NCI-H345 treated with DMSO at 0.1 percent for 48 hours (cell line): Measurements from ENCODE around the gene ADARB2.
"Not testable (repeated sequence)": the region's sequence is repeated elsewhere in the genome, so short reads cannot be mapped to it uniquely, and the experiment has no call there.

Experiments
- DNase-seq: peaks from one replicate; lab custom pipeline; 2025; ENCODE audit not compliant: unreplicated experiment; lab: John Stamatoyannopoulos, UW

Gene ADARB2

DNA sequence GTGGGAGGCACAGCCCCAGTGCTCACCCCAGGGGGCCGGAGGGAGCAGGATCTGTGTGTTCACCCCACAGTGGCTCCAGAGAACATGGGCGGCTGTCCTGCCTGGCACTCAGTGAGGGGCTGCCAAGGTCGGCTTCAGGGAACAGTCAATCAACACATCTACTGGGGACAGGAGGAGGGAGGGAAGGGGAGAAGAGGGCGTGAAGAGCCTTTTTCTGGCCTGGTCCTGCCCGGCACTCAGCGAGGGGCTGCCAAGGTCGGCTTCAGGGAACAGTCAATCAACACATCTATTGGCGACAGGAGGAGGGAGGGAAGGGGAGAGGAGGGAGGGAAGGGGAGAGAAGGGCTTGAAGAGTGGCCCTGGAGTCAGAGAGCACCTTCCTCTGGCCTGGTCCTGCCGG is 184.9 kb downstream of the ADARB2 start:
- DNase-seq, result no peak

DNA sequence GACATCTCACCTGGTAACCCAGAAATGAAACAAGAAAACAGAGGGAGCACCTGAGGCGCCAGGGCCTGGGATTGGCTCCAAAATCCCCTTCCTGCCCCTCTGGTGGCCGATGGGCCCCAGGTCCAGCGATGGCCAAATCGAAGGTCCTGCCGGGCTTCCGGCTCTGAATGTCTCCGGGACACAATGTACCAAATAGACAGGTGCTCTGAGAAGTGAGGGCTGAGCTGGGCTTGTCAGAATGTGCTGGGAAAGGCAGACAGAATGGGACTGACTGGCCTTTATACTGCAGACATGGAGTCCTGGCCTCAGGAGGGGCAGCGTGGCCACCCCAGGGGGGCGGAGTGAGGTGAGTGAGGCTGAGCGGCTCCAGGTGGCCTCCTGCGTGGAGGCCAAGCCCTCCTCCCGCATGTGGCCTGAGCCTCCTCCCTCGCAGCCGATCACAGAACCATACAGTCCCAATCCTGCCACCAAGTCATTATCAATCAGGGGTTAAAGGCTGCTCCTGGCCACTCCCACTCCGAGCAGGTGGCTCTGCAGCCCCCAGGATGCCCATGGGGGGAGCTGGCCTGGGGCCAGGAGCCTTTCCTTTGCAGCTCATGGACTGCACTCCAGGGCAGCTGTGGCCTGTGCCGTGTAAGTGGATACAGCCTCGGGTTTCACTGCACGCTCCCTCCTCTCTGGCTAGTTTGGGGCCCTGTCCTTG is 185.5 kb downstream of the ADARB2 start:
- DNase-seq, result peak; percentile 38

DNA sequence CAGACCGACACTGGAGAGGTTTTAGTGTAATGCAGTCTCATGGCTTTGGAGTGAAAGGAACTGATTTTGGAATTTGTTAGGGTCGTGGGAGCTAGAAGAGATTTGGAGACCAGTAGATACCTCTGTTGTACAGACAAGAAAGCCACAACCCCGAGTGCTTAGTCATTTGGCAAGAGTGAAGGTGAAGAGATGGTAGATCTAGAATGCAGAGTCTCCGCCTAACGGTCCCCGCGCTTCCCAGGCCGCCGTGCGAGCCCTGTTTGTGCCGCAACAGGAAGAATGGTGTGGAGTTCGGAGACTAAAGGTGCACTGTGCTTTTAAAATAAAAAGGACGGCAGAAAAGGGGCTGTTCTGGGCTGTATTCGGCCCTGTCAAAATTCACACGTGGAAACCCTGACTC is 186.7 kb downstream of the ADARB2 start:
- DNase-seq, result no peak

DNA sequence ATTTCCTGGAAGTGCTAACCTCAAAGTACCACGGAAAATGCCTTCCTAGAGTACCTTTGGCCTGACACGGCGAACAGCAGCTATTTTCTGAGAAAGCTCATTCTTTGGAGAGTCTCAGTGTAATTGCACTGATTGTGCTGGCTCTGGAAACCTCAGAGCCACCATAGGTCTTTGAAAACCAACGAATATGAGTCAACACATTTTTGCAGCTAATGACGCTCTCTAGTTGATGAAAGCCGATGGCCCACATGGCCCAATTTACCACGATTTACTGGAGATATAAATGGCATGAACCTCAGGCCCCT is 187.1 kb downstream of the ADARB2 start:
- DNase-seq, result no peak

DNA sequence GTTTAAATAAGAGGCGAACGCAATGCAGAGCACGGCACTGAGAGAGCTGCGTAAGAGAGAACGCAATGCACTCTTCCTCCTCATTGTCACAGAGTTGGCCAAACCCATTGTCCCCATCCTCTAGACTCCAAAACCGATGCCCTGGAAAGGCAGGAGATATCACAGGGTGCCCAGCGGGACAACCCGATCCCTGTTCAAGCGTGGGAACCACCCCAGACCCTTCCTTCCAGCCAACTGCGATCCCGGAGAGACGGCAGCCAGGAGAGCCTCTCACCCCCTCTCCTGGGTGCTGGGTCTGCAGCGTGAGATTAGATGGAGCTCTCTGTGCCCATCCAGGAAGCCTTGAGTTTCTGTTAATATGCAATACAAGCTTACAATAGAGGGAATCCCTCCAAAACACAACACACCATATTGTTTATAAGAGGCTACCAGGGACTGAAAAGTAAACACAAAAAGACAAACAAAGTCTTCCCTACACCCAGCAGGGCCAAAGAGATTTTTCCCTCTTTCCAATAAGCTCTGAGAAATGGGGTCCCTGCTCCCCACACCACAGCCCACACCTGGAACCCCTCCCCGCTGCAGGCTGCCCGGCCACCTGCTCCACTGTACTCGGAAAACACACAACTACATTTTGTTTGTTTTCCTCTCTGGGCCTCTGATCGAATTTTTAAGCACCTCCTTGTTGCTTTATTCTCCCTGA is 187.6 kb downstream of the ADARB2 start:
- DNase-seq, result peak; percentile 36

DNA sequence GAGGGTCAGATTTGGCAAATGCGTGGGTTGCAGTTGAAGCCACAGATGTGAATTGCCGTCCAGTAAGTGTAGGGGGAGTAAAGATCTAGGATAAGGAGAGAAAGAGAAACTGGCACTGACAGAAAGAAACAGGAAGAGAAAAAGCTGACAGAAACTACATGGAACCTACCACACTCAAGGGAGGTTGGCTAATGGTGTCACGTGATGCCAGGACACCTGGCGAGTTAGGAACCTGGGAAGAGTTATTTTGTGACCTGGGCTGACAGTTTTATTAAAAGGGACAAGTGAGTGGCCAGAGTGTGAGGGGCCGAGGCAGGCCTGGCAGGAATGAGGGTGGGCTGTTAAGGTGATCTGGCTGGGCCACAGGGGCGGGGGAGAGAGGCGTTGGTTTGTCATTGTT is 188.7 kb downstream of the ADARB2 start:
- no peak for DNase-seq

DNA sequence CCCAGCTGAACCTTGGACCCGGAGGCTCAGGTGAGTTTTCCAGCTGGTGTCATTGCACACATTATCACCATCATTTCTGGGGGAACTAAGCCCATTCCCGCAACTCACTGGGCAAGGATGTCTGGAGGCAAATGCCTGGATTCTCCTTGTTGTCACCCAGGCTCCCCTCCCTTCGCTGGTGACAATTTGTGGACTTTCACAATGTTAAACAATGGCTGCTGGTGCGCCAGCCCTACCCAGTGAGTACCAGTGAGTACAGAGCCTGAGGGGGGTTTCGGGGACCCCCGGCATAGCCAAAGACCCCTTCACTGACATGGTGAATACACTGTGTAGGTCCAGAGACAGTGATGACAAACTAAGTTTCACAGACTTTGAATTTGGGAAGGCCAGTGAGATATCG is 189.2 kb downstream of the ADARB2 start:
- DNase-seq, result no peak

DNA sequence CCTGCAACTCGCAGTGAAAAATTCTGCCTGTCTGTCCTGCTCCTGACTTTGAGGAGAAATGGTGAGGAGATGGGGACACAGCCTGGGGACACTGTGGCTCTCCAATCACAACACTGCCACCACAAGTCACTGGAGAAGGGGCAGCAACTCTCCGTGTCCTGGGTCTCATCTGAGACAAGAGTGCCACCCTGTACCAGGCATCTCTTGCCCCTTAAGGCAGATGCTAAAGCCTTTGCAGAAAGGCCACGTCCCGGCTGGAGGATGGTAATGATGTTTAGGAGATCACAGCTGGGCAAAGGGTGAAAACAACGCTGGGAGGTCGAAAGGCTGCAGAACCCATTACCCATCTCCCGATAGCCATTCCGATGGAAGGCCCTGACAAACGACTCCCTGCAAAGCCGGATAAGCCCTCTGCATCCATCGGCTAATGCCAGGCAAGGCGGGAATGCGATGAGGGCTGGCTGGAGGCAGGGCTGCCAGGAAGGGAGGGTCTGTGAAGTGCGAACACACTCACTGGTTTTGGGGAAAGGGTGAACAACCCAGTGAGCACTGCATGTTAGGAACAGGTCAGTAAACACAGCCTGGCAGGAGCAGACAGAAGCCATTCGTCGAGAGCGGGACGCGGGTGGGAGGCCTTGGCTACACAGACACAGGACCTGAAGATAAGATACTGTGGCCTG is 190.8 kb downstream of the ADARB2 start:
- DNase-seq, result no peak

DNA sequence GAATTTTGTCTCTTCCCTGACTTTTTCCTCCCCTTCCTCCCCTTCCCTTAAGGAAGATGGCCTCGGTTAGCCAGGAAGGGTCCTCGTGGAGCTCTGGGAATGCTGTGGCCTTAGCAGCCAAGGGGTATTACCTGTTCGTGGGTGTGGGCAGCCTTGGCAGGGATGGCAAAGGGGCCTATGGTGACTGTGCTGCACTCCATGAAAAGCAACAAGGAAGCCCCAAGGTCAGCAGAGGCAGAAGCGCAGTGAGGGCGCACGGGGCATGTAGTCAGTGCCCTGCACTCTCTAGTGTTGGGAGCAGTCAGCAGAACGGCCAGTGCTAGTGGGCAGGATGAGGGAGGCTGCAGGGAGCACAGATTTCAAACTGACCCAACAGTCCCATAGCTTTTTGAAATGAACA is 191.8 kb downstream of the ADARB2 start:
- no peak for DNase-seq

DNA sequence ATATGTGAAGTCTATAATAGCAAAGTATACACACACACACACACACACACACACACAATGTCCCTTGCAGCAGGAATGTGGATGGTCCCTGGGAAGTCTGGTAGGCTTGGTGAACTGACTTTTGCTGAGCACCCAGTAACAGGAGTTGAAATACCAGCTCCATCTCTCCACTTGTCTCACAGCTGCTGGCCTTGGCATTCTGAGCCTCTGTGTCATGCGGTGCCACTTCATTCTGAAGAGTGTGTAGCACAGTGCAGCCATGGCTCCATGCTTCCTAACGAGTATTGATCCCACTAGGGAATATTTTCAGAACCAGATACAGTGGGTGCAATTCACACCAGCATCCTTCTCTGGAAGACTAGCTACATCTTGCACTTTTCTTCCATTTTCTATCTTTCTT is 192.4 kb downstream of the ADARB2 start:
- DNase-seq, result peak; percentile 28

DNA sequence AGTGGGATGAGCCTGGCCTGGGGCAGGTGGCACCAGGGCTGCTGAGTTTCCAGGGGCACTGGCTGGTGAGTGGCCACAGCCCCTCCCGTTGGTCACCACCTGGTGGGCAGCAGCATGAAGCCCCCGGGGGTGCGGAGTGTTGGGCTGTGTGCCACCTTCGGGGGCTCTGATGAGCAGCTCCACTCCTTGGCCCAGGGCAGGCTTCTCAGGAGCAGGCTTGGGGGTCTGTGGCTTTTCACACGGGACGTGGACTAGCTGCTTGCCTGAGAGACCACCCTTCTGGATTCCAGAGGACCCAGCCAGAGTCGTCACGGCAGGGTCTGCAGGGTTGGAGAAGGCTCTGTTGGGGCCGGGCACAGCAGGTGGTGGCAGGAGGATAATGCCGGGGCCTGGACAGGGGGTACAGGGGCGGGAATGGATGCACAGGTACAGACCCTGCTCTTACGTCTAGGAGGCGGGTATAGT is 193.1 kb downstream of the ADARB2 start:
- DNase-seq, result no peak

DNA sequence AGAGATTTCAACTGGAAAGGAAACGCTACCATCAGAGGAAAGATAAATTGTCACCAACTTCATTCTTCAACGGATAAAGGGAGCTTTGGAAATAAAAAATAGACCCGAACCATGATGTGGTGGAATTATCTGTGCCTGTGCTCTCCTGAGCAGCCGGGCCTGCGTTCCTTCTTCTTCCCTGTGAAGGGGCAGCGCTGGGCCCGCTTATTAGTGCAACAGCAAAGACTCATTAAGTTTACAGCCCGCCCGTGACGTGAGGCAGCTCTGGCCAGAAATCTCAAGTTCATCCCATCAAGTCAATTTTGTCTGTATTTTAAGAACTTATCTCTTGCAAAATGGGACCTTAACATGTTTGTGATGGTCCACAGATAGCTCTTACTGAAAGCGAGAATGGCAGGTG is 193.7 kb downstream of the ADARB2 start:
- DNase-seq, result no peak

DNA sequence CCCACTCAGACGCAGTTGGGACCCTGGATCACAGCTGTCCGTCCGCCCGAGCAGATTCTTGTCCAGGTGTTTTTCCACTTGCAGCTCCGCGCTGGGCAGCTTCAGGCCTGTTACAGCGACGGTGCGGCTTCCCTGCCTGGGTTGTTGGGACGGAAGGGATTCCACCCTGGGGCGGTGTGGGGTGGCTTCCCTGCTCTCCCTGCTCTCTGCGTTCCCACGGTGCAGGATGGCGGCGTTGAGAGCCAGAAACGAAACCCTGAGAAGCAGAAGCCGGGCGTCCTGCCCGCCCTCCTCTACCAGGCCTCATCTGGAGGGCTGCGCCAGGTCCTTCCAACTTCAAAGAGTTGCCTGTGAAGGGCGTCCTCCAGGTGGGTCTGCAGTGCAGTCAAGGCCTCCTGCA is 194.4 kb downstream of the ADARB2 start:
- no peak for DNase-seq

DNA sequence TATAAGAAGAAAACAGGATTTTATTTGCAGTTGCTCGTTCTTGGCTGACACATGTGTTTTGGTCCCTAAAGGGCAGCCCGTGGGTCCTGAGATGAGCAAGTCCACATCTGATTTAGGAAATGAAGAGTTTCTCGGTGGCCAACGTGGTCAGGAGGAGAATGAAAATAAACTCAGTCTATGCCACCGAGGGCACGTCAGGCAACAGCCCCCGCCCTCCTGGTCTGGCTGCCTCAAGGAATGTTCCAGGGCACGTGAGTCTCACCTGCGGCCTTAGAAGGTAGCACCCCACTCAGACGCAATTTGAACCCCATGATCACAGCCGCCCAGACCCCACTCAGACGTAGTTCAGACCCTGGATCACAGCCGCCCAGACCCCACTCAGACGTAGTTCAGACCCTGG is 197.2 kb downstream of the ADARB2 start:
- no peak for DNase-seq

DNA sequence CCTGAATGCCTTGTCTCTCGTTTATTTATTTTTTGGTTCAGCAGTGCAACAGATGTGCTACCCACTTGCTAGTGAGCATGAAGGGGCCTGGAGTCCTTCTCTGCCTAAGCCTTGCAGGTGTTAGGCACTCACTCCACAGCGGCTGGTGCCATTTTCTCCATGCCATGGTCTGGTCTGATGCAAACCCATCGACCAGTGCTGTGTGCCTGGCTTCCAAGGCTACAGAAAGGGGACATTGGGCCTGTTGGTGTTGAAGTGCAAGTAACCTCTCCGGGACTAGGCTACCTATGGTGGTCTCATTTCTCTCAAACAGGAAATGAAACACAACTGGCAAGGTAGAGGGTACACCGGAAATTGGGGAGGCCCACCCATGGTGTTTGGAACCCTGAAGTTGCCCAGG is 198.1 kb downstream of the ADARB2 start:
- DNase-seq, result no peak

DNA sequence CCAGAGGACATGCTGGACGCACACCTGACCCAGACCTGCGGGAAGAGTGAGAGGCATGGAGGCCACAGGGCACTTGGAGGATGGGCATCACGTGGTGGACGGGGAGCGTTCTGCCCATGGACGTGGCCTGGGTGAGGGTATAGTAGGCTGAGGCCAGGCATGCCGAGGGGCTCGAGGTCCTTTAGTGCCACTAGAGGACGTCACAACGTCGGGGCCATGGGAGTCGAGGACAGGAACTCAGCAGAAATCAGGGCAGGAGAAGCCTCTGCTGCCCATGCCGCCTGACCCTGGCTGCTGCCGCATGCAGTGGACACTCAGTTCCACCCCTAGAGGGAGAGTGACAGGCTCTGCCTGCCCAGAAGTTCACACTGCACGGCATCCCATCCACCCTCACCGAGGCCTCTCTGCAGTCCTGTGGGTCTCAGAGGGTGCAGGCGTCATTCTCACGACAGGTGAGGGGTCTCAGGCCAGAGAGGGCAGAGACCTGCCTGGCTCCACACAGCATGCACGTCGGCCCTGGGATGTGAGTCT is 198.7 kb downstream of the ADARB2 start:
- DNase-seq, result no peak

DNA sequence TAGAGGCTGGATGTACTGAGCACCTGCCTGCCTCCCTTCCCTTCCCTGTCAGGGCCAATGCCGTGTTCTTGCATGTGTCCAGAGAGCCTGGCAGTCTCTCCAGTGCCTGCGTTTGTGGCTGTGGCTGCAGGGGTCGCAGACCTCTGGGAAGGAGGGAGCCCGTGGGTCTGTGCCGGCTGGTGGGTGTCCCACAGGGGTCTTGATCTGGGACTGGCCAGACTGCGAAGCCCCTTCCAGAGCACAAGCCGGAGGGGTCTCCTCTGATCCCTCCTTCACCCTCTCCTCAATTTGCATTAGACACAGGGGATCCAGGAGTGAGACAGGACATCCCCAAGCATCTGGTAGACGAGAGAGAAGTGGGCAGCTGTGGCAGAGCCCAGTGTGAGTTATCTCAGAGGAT is 199.2 kb downstream of the ADARB2 start:
- DNase-seq, result no peak

DNA sequence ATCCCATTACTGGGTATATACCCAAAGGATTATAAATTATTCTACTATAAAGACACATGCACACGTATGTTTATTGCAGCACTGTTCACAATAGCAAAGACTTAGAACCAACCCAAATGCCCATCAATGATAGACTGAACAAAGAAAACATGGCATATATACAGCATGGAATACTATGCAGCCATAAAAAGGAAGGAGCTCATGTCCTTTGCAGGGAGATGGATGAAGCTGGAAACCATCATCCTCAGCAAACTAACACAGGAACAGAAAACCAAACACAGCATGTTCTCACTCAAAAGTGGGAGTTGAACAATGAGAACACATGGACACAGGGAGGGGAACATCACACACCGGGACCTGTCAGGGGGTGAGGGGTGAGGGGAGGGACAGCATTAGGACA is 199.9 kb downstream of the ADARB2 start:
- DNase-seq, result not testable (repeated sequence)

DNA sequence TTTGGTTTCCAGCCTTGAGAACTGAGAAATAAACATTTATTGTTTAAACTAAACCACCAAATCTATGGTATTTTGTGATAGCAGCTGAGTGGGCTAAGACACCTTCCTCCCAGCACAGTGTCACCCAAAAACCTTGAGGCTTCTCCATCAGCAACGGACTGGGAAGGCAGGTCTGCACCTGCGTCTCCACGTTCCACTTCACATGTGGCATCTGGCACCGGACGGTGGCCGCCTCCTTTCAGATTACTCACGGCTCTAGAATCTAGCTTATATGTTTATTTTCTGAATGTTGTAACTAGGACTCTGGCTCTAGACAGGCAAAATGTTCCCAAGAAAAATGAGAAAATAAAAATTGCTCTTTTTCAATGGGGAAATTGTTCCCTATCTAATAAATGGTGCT is 201.0 kb downstream of the ADARB2 start:
- DNase-seq, result no peak

DNA sequence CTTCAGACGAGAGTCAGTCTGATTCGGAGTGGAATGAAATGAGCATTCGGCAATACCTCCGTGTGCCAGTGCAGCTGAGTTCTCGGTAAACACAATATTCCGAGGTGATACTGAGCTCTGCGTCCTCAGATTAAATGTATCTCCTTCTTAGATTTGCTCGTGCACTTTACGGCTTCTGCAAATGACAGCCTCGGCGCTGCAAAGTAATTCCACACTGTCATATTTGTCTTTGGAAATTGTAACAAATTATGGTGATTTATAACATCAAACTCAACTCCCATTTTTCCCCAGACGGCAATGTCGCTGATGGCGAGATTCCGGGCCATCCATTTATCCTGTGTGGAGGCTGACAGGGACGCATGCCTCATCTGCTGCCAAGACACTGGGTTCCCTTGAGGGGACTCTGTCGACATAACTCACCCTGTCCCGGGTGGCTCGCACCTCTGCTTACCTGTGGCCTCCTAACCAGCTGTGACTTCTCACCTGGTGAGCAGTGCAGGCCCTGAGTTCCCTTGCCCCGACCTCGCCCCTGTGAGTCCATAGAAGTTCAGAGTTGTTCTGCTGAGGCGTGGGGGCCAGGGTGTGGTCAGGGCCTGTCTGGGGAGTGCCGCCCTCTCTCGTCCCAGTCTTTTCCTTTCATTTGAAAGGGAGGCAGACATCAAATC is 201.9 kb downstream of the ADARB2 start:
- DNase-seq, result no peak

DNA sequence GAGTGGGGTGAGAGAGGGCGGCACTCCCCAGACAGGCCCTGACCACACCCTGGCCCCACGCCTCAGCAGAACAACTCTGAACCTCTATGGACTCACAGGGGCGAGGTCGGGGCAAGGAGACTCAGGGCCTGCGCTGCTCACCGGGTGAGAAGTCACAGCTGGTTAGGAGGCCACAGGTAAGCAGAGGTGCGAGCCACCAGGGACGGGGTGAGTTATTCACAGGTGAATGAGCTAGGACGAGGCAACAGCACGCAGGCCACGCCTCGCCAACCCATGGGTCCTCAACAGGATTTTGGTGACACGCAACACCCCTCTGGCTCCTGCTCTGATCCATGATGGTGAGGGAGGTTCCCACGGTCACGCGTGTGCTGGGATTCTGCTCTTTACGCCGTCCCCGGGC is 202.5 kb downstream of the ADARB2 start:
- no peak for DNase-seq

DNA sequence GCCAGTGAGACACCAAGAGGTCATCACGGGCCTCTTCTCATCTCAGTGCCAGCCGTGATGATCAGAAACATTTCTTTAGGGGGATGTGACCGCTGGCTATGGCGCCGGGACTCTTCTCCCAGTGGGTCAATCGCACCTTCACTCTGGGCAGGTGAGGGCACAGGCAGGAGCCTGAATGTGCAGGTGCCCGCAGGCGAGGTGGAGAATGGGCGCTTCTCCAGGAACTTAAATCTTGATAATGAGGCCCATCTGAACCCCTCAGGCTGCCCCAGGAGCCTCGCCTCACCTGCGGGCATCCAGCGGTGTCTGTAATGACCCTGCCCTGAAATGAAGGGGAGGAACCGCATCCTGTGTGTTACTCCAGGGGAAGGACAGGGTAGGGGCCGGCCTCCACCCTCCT is 204.7 kb downstream of the ADARB2 start:
- no peak for DNase-seq
